Esophagus (tissue), 2 donors: Measurements from ENCODE around the gene CD3D. TPM values are rescaled to one million over a fixed set of nuclear protein-coding genes. Genes with fewer than 3 reads are reported as not detected.

ENCODE experiments used
- H3K27ac ChIP-seq, 2 donors: one replicate each; pipeline ENCODE4 v1.5.1; 2013; ENCODE audit warnings: low read depth in 2 of 2, mild to moderate bottlenecking in 2 of 2, inconsistent platforms in 1 of 2, low read length in 1 of 2, moderate library complexity in 1 of 2
- H3K27me3 ChIP-seq, 2 donors: one replicate each; pipeline ENCODE4 v1.6.1; 2013; ENCODE audit warnings: low read length in 2 of 2, control low read depth in 1 of 2, mild to moderate bottlenecking in 1 of 2; ENCODE audit not compliant: insufficient read depth in 2 of 2, control insufficient read depth in 1 of 2
- H3K36me3 ChIP-seq, 2 donors: one replicate each; pipeline ENCODE4 v1.6.1; 2013; ENCODE audit warnings: low read length in 1 of 2; ENCODE audit not compliant: control insufficient read depth in 2 of 2, insufficient read depth in 2 of 2
- H3K4me1 ChIP-seq, 2 donors: one replicate each; pipeline ENCODE4 v1.6.1; 2013; ENCODE audit warnings: low read length in 1 of 2; ENCODE audit not compliant: control insufficient read depth in 2 of 2, insufficient read depth in 2 of 2
- H3K4me3 ChIP-seq, 2 donors: one replicate each; pipeline ENCODE4 v1.5.1; 2013; ENCODE audit warnings: low read length in 2 of 2, mild to moderate bottlenecking in 2 of 2, low read depth in 1 of 2, moderate library complexity in 1 of 2
- H3K9me3 ChIP-seq, 2 donors: one replicate each; pipeline ENCODE4 v1.6.1; 2013; ENCODE audit warnings: mild to moderate bottlenecking in 2 of 2, low read depth in 1 of 2, low read length in 1 of 2, moderate library complexity in 1 of 2; ENCODE audit not compliant: control insufficient read depth in 2 of 2, insufficient read depth in 1 of 2
- WGBS, 2 donors: extraction: QIAGEN DNeasy Blood & Tissue Kit; methylation state at CpG; one replicate each; pipeline ENCODE4 v1.1.7; 2013; 5-methylcytosine and 5-hydroxymethylcytosine counted together
- polyA plus RNA-seq, 2 donors: library from polyadenylated mRNA; stranded (reverse); fragments of 200-250 nt; gene quantifications; one replicate each; pipeline ENCODE4 v1.2.3, GENCODE V29; 2013
- donor health status: healthy with polysubstance abuse.
- donor health status: Bipolar disorder and iron deficiency.

CD3D gene
- 1 to 10 TPM; 2.2 to 5.3 TPM for polyA plus RNA-seq

DNA sequence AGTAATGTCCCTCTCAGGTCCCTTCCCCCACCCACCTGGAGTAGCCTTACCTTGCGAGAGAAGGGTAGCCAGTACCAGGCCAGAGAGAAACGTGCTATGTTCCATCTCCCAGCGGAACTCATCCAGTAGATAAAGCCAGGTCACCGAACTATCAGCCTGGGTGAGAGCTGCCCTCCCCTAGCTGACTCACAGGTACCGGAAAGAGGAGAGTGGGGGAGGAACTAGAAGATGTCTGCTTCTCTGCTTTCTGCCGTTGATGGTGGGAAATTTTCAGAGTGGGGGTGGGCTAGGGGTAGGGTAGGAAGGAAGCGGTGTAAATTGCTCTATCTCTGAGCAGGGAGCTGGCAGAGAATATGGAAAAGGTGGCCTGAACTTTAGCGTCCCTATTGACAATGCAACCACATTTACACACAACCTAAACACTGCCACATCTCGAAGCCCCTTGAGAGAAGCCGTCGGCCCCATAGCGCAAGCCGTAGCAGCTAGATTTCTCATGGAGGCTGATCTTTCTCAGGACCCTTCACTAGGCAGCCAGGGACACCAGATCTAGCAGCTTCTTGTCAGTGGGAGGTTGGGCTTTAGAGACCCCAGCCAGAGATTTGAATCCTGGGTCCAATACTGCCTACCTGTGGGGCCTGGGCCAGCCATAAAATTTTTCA lies at the start of gene CD3D:
Gene CD3D, minus strand, starts transcription at position 203 of the 659 bp plus-strand sequence. Its CDS starts 98 bp downstream, at position 105.
- no peaks in the 10 kb centered on the region for H3K9me3 ChIP-seq
- peak within 1 kb of the TSS; percentile 10 to 36 for H3K4me3 ChIP-seq
- peak within 1 kb of the TSS in 1 of 2 donors; percentile 51 for H3K27ac ChIP-seq
- no peaks in the 10 kb centered on the region for H3K27me3 ChIP-seq
- H3K36me3 ChIP-seq, result no peaks in the 10 kb centered on the region
- H3K4me1 ChIP-seq, result peaks cover 0 to 7% of the 10 kb centered on the region in 2 donors
- 73 to 78% methylated on average over 13 of the region's 13 CpGs for WGBS, 2 donors

DNA sequence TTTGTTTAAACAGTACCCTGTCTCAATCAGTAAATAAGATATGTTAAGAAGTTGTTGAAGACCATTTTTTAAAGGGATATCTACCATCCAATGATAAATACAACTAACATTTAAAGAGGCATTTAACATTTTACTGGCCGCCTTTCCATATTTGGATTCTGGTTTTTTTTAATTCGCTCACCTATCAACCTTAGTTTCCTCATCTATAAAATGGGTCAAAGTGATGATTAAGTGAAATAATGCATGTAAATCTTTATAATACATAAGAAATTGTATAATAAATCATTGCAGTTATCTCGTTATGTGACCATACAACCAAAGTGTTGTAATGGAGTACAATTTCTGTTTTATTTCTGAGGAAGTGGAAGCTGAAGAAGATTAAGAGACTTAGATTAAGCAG lies 41.2 kb upstream of the CD3D start:
- Histone ChIP-seq H3K27ac (no peak overlapping the region), H3K9me3 (no peaks in the 10 kb centered on the region), H3K27me3 (no peaks in the 10 kb centered on the region), H3K36me3 (peaks cover 18 to 21% of the 10 kb centered on the region in 2 donors), H3K4me1 (no peaks in the 10 kb centered on the region), H3K4me3 (no peak overlapping the region)
- WGBS, 2 donors, result 96 to 98% methylated on average over 3 of the region's 3 CpGs

DNA sequence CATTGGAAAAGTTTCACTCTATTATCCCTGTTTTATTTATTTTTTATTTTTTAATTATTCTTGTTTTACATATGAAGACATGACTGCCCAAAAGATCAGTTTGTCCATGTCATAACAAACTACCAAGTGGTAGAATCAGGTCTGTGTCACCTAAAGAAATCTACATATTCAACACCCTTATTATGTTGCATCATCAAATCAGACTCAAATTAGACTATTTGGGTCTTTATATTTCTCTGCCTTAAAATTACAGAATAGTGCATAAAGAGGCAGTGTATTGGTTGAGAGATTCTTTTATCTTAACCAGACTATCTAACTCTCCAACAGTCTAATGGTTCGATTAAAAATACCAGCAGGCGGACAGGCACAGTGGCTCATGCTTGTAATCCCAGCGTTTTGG lies 40.4 kb upstream of the CD3D start:
- no peak overlapping the region for H3K4me3 ChIP-seq
- H3K27me3 ChIP-seq, result no peaks in the 10 kb centered on the region
- H3K9me3 ChIP-seq, result no peaks in the 10 kb centered on the region
- 94 to 97% methylated on average over 3 of the region's 3 CpGs for WGBS, 2 donors
- H3K27ac ChIP-seq, result no peak overlapping the region
- H3K4me1 ChIP-seq, result no peaks in the 10 kb centered on the region
- H3K36me3 ChIP-seq, result peaks cover 18 to 21% of the 10 kb centered on the region in 2 donors

DNA sequence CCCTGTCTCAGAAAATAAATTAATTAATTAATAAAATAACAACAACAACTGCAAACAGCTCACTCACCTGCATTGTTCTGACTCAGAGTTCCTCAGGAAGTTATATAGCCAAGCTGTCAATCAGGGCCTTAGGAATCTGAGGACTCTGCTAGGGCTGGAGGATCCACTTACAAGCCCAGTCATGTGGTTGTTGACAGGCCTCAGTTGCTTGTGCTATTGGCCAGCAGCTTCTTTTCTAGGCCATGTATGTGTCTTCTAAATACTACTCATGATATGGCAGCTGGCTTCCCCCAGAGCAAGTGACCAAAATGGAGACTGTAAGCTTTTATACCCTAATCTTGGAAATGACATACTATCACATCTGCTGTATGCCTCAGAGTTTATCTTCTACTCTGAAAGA lies 38.1 kb upstream of the CD3D start:
- Histone ChIP-seq H3K36me3 (peaks cover 18 to 20% of the 10 kb centered on the region in 2 donors), H3K27ac (no peak overlapping the region), H3K27me3 (no peaks in the 10 kb centered on the region), H3K9me3 (no peaks in the 10 kb centered on the region), H3K4me1 (no peaks in the 10 kb centered on the region), H3K4me3 (no peak overlapping the region)

DNA sequence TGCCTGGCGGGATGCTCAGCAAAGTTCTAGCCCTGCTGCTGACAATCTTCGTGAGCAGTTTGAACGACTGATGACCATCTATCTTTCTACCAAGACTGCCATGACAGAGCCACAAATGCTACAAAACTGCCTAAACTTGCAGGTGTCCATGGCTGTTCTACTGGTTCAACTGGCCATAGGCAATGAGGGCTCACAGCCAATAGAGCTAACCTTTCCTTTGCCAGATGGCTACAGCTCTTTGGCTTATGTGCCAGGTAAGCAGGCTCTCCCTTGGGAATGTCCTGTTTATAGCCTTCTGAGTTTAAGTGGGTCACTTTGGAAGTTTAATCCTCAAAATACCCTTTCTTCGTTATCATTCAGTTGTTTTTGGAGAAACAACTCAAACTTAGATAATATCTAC lies 37.0 kb upstream of the CD3D start:
- 77 to 91% methylated on average over 4 of the region's 4 CpGs for WGBS, 2 donors
- no peaks in the 10 kb centered on the region for H3K9me3 ChIP-seq
- H3K4me3 ChIP-seq, result no peak overlapping the region
- no peaks in the 10 kb centered on the region for H3K27me3 ChIP-seq
- H3K27ac ChIP-seq, result no peak overlapping the region
- H3K4me1 ChIP-seq, result no peaks in the 10 kb centered on the region
- peaks cover 16 to 19% of the 10 kb centered on the region in 2 donors for H3K36me3 ChIP-seq

DNA sequence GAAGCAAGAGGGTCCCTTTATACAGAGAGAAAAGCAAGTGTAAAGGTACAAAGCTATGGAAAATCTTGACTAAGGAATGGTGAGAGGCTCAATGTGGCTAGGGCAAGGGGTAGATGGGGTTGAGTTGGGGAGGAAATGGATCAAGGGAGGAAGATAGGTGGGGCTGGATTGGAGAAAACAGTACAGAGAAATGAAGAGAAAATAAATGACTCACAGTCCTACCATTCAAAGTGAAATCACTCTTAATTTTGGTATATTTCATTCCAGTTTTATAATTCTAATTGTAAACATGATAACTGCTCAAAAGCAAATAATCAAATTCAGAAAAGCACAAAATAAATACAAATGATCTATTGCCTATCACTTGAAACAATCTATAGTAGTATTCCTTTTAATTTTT lies 33.5 kb upstream of the CD3D start:
- Histone ChIP-seq H3K27me3 (no peaks in the 10 kb centered on the region), H3K4me1 (no peaks in the 10 kb centered on the region), H3K4me3 (no peak overlapping the region), H3K27ac (no peak overlapping the region), H3K9me3 (no peaks in the 10 kb centered on the region), H3K36me3 (peaks cover 11 to 16% of the 10 kb centered on the region in 2 donors)

DNA sequence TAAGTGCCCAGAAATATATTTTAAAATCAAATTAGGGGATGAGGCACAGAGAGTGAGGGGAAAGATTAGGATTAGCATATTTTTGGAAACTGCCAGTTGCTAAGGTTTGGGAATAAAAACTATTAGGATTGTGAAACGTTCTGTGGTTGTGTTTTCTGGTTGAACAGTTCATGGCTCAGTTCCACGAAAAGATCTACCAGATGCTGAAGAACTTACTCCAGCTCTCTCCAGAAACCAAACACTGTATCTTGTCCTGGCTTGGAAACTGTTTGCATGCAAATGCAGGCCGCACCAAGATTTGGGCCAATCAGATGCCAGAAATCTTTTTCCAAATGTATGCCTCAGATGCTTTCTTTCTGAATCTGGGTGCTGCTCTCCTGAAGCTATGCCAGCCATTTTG lies 32.2 kb upstream of the CD3D start:
- 76 to 85% methylated on average over 3 of the region's 3 CpGs for WGBS, 2 donors
- Histone ChIP-seq H3K27ac (no peak overlapping the region), H3K27me3 (no peaks in the 10 kb centered on the region), H3K4me1 (no peaks in the 10 kb centered on the region), H3K4me3 (no peak overlapping the region), H3K9me3 (no peaks in the 10 kb centered on the region), H3K36me3 (peaks cover 13 to 21% of the 10 kb centered on the region in 2 donors)

DNA sequence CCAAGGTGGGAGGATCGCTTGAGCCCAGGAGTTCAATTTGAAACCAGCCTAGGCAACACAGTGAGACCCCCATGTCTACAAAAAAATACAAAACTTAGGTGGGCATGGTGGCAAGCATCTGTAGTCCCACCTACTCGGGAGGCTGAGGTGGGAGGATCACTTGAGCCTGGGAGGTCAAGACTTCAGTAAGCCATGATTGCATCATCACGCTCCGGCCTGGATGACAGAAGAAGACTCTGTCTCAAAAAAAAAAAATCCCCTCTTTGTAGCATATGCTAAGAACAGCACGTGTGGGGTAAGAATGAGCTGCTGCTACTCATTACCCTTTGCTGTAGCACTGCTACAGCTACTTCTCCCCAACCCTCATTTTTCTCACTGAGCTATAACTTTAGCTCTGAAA lies 31.4 kb upstream of the CD3D start:
- Histone ChIP-seq H3K4me3 (no peak overlapping the region), H3K27me3 (no peaks in the 10 kb centered on the region), H3K27ac (no peak overlapping the region), H3K36me3 (peaks cover 13 to 21% of the 10 kb centered on the region in 2 donors), H3K9me3 (no peaks in the 10 kb centered on the region), H3K4me1 (no peaks in the 10 kb centered on the region)
- WGBS, 2 donors, result 90 to 96% methylated on average over 5 of the region's 5 CpGs

DNA sequence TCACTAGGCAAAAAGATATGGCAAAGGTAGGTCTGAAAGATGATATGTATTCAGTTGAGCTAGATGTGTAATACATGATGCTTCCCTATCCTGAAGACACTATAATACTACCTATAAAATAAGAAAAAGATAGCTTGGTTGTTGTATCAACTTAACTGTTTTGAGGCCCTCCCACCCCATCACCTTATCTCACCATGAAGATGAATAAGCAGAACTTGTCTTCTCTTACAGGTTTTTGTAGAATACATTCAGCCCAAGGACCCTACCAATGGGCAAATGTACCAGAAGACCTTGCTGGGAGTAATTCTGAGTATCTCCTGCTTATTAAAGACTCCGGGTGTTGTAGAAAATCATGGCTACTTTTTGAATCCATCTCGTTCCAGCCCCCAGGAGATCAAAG lies 30.8 kb upstream of the CD3D start:
- WGBS, 2 donors, result 85 to 97% methylated on average over 2 of the region's 2 CpGs
- H3K4me3 ChIP-seq, result no peak overlapping the region
- H3K9me3 ChIP-seq, result no peaks in the 10 kb centered on the region
- H3K27me3 ChIP-seq, result no peaks in the 10 kb centered on the region
- H3K4me1 ChIP-seq, result no peaks in the 10 kb centered on the region
- no peak overlapping the region for H3K27ac ChIP-seq
- peaks cover 16 to 21% of the 10 kb centered on the region in 2 donors for H3K36me3 ChIP-seq

DNA sequence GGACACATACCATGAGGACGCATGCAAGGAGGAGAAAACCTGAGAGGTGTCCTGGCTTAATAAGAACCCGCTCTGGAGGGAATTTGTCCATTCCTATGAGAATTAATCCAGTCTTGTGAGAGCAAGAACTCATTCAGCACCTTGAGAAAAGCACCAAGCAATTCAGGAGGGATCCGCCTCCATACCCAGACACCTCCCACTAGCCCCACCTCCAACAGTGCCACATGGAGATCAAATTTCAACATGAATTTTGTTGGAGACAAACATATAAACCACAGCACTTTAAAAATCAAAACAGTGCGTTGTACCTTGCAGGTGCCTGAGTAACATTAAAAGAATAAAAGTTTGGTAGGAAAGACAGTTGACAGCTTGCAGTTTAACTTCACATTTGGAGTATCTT lies 28.3 kb upstream of the CD3D start:
- Histone ChIP-seq H3K4me1 (no peaks in the 10 kb centered on the region), H3K36me3 (peaks cover 13 to 18% of the 10 kb centered on the region in 2 donors), H3K4me3 (no peak overlapping the region), H3K9me3 (no peaks in the 10 kb centered on the region), H3K27me3 (no peaks in the 10 kb centered on the region), H3K27ac (no peak overlapping the region)
- WGBS, 2 donors, result 93 to 94% methylated on average over 4 of the region's 4 CpGs
